ENCODE results near the gene TMEM37. TPM values are rescaled to one million over a fixed set of nuclear protein-coding genes. Genes with fewer than 3 reads are reported as not detected.

TMEM37 gene
- total RNA-seq, 2 donors from 2014 or later, result 19.1 to 22.1 TPM

DNA sequence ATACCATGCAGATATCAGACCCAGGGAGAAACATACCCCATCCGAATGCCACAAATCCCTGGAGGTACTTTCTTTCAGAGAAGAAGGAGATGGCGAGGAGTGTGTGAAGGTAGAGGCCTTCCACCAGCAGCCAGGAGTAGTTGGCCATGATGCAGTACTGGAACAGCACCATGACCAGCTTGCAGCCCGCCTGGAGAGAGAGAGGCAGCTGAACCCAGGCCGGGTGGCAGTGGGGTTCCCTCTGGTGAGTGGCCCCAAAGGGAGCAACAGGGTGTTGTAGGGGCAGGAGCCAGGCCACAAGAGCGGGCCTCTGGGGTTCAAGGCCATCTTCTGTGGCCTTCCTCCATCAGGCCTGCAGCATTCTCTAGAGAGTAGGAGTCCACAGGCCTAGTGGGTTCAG, 30.2 kb downstream of the TMEM37 start:
- Histone ChIP-seq H3K4me1 (no peaks in the 10 kb centered on the region), H3K4me3 (no peak overlapping the region), H3K36me3 (replicated peaks in 1 of 2; ENCODE audit: insufficient read depth in 1 of 2, low read depth in 2 of 2) (no peaks in the 10 kb centered on the region), H3K9me3 (no peaks in the 10 kb centered on the region), H3K27me3 (no peaks in the 10 kb centered on the region), H3K27ac (no peak overlapping the region)
- ATAC-seq (no peak), DNase-seq (no peak)
- intact Hi-C loops (cut with DNase I), result no loop called here
- WGBS, 2 donors, result 85 to 90% methylated on average over 5 of the region's 5 CpGs
- TF ChIP-seq POLR2A (IDR thresholded peaks at IDR 0.05), result no peak
- TF ChIP-seq, protein P1, sequence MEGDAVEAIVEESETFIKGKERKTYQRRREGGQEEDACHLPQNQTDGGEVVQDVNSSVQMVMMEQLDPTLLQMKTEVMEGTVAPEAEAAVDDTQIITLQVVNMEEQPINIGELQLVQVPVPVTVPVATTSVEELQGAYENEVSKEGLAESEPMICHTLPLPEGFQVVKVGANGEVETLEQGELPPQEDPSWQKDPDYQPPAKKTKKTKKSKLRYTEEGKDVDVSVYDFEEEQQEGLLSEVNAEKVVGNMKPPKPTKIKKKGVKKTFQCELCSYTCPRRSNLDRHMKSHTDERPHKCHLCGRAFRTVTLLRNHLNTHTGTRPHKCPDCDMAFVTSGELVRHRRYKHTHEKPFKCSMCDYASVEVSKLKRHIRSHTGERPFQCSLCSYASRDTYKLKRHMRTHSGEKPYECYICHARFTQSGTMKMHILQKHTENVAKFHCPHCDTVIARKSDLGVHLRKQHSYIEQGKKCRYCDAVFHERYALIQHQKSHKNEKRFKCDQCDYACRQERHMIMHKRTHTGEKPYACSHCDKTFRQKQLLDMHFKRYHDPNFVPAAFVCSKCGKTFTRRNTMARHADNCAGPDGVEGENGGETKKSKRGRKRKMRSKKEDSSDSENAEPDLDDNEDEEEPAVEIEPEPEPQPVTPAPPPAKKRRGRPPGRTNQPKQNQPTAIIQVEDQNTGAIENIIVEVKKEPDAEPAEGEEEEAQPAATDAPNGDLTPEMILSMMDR (IDR thresholded peaks at IDR 0.05), result no peak

DNA sequence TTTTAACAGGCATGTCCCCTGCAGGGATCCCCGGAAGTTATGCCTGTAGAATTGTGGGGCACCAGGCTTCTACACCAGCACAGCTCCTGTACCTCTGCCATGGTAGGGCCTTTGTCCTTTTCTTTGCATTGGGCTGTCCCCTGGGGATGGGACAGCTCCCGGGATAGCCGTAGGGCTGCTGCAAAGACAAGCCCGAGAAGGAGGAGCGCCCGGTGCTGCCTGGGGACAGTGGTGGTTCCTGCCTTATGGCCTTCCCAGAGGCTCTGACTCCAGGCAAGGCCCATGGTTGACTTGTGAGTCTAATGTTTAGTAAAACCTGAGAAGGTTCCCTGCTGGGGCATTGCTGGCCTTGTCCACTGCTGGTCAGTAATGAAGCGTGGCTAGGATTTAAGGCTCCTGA, 30.9 kb downstream of the TMEM37 start:
- no peaks in the 10 kb centered on the region for H3K9me3 ChIP-seq
- H3K36me3 ChIP-seq (replicated peaks in 1 of 2; ENCODE audit: insufficient read depth in 1 of 2, low read depth in 2 of 2), result no peaks in the 10 kb centered on the region
- ATAC-seq, result no peak
- no peaks in the 10 kb centered on the region for H3K4me1 ChIP-seq
- intact Hi-C loops (cut with DNase I), result no loop called here
- H3K27ac ChIP-seq, result no peak overlapping the region
- TF ChIP-seq, protein P1 (IDR thresholded peaks at IDR 0.05), result no peak
- TF ChIP-seq POLR2A (IDR thresholded peaks at IDR 0.05), result no peak
- H3K4me3 ChIP-seq, result no peak overlapping the region
- DNase-seq, result no peak
- 87 to 91% methylated on average over 6 to 7 of the region's 7 CpGs for WGBS, 2 donors
- H3K27me3 ChIP-seq, result no peaks in the 10 kb centered on the region

DNA sequence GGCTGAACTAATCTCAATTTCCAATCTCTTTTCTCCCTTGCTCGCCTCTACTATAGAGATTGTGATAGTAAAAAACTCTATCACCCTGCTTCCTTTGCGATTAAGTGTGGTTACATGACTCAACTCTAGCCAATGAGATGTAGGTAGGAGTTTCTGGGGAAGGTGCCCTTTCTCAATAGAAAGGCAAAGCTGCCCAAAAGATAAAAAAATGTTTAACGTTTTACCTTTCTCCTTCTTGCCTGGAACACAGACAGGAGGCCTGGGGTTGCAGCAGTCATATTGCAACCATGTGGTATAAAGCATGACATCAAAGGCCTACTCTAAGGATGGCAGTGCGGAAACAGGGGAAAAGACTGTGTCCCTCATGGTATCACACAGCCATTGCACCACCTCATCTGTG, 31.5 kb downstream of the TMEM37 start:
- intact Hi-C loops (cut with DNase I), result no loop called here
- DNase-seq, result no peak
- H3K36me3 ChIP-seq (replicated peaks in 1 of 2; ENCODE audit: insufficient read depth in 1 of 2, low read depth in 2 of 2), result no peaks in the 10 kb centered on the region
- TF ChIP-seq POLR2A (IDR thresholded peaks at IDR 0.05), result no peak
- TF ChIP-seq, protein P1 (IDR thresholded peaks at IDR 0.05), result no peak
- H3K9me3 ChIP-seq, result no peaks in the 10 kb centered on the region
- H3K27me3 ChIP-seq, result no peaks in the 10 kb centered on the region
- WGBS, 2 donors, result 55 to 69% methylated on average over 4 of the region's 4 CpGs
- H3K4me1 ChIP-seq, result no peaks in the 10 kb centered on the region
- ATAC-seq, result no peak
- no peak overlapping the region for H3K27ac ChIP-seq
- no peak overlapping the region for H3K4me3 ChIP-seq

DNA sequence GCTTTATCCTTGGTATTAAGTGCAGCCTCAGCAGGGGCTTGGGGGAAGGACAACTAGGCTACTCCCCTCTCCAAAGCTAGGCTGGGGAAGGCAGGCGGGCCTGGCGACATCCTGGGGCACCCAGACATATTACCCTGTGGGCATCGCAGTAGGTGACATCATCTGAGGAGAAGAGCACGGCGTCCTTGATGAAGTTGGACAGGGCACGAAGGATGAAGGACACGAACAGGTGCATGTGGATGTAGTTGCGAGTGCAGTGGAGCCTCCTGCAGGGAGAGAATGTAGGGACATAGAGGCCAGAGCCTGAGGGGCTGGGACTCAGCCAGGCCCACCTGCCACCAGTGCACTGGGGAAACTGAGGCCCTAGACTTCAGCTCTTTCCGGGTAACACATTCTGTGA, 32.3 kb downstream of the TMEM37 start:
- H3K9me3 ChIP-seq, result no peaks in the 10 kb centered on the region
- no peak for TF ChIP-seq POLR2A (IDR thresholded peaks at IDR 0.05)
- TF ChIP-seq, protein P1 (IDR thresholded peaks at IDR 0.05), result no peak
- no peaks in the 10 kb centered on the region for H3K4me1 ChIP-seq
- intact Hi-C loops (cut with DNase I), result no loop called here
- no peaks in the 10 kb centered on the region for H3K36me3 ChIP-seq (replicated peaks in 1 of 2; ENCODE audit: insufficient read depth in 1 of 2, low read depth in 2 of 2)
- ATAC-seq (no peak), DNase-seq (no peak)
- no peak overlapping the region for H3K27ac ChIP-seq
- 86 to 97% methylated on average over 9 of the region's 9 CpGs for WGBS, 2 donors
- H3K27me3 ChIP-seq, result no peaks in the 10 kb centered on the region
- H3K4me3 ChIP-seq, result no peak overlapping the region

DNA sequence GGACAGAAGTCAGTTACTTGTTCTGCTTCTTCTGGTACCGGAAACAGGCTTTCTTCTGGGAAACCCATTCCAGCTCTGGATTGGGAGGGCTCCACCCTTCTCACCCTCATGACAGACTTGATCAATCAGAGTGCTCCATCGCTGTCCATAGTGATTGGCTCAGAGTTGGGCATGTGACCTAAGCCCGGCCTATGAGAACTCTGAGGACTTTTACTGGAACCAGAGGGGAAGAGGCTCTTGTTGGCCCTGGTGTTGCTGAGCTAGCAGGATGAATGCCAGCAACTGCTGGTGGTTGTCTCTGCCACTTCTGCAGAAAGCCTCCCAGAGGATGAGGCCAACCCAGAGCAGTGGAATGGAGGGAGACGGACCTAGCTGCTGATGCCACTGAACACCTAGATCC, 33.3 kb downstream of the TMEM37 start:
- intact Hi-C loops (cut with DNase I), result no loop called here
- Histone ChIP-seq H3K4me1 (peaks cover 3% of the 10 kb centered on the region), H3K27ac (no peak overlapping the region), H3K27me3 (no peaks in the 10 kb centered on the region), H3K36me3 (replicated peaks in 1 of 2; ENCODE audit: insufficient read depth in 1 of 2, low read depth in 2 of 2) (no peaks in the 10 kb centered on the region), H3K4me3 (no peak overlapping the region), H3K9me3 (no peaks in the 10 kb centered on the region)
- DNase-seq (no peak), ATAC-seq (no peak)
- WGBS, 2 donors, result 93 to 97% methylated on average over 3 to 4 of the region's 4 CpGs
- TF ChIP-seq POLR2A (IDR thresholded peaks at IDR 0.05), result no peak
- TF ChIP-seq, protein P1 (IDR thresholded peaks at IDR 0.05), result no peak
